Measurements from ENCODE around the gene KCNMA1.

The KCNMA1 gene

GRCh38 chr10:76990561-76990960 is 647.0 kb downstream of the KCNMA1 start:
- no peak for DNase-seq

- DNase-seq: peak; percentile 74
Observed at GRCh38 chr10:76984559-76985443, 652.8 kb downstream of the KCNMA1 start.

- no peak for DNase-seq
Observed at GRCh38 chr10:76983624-76984023, 654.0 kb downstream of the KCNMA1 start.

GRCh38 chr10:76982671-76983070 is 654.9 kb downstream of the KCNMA1 start:
- DNase-seq: no peak

GRCh38 chr10:76981251-76981650 is 656.4 kb downstream of the KCNMA1 start:
- DNase-seq: no peak

- no peak for DNase-seq
Observed at GRCh38 chr10:76977901-76978300, 659.7 kb downstream of the KCNMA1 start.

GRCh38 chr10:76977046-76977445 is 660.6 kb downstream of the KCNMA1 start:
- no peak for DNase-seq

- no peak for DNase-seq
Observed at GRCh38 chr10:76976142-76976541, 661.5 kb downstream of the KCNMA1 start.

- no peak for DNase-seq
Observed at GRCh38 chr10:76975126-76975525, 662.5 kb downstream of the KCNMA1 start.

- DNase-seq: no peak
Observed at GRCh38 chr10:76974017-76974691, 663.5 kb downstream of the KCNMA1 start.

- DNase-seq: no peak
Observed at GRCh38 chr10:76973091-76974016, 664.3 kb downstream of the KCNMA1 start.

GRCh38 chr10:76972541-76972940 is 665.1 kb downstream of the KCNMA1 start:
- DNase-seq: no peak

GRCh38 chr10:76971547-76972170 is 665.9 kb downstream of the KCNMA1 start:
- no peak for DNase-seq

- no peak for DNase-seq
Observed at GRCh38 chr10:76970711-76971519, 666.7 kb downstream of the KCNMA1 start.

GRCh38 chr10:76969366-76969948 is 668.2 kb downstream of the KCNMA1 start:
- no peak for DNase-seq

GRCh38 chr10:76968483-76968882 is 669.1 kb downstream of the KCNMA1 start:
- no peak for DNase-seq

GRCh38 chr10:76962851-76963250 is 674.8 kb downstream of the KCNMA1 start:
- no peak for DNase-seq

GRCh38 chr10:76961841-76962240 is 675.8 kb downstream of the KCNMA1 start:
- DNase-seq: no peak

GRCh38 chr10:76959111-76959510 is 678.5 kb downstream of the KCNMA1 start:
- DNase-seq: no peak

- DNase-seq: no peak
Observed at GRCh38 chr10:76954838-76955237, 682.8 kb downstream of the KCNMA1 start.

GRCh38 chr10:76950354-76950753 is 687.3 kb downstream of the KCNMA1 start:
- DNase-seq: no peak

Data from NCI-H1092 treated with DMSO at 0.1 percent for 48 hours (cell line).